ENCODE results near the gene SLC8A3.

The SLC8A3 gene

DNA sequence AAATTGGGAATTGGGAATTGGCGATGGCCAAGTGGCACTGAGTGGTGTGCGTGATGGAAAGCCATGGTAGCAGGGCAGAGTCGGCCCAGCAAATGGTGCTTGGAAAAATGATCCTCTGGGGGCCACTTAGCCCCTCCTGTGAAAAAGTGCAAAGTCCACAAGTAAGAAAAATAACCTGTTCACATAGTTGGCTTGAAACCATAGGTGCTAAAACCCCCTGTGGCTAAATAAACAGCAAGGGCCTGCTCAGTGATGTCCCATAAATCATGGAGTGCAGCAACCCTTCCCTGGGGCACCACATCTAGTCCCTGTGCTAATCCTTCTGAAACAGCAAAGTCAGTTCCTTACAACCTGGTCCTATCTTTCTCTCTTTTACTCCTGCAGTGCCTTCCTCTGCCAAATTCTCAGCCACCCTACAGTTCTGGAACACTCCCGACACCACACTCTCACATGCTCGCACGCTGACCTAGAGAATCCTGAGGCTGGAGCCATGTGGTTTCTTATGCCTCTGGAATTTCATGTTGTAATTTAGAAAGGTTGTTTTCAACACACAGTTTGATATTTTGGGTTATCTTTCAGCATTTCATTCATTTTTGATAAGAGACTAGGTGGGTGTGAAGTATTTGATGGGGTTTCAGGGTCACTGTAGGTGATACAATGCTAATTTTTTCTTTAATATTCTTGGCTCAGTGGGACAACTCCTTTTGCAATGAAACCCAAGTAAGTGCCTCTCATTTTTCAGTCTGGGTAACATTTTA, 186.0 kb downstream of the SLC8A3 start:
- no peak for DNase-seq (ENCODE audit: low read depth in 3 of 3, low spot score in 1 of 3)

DNA sequence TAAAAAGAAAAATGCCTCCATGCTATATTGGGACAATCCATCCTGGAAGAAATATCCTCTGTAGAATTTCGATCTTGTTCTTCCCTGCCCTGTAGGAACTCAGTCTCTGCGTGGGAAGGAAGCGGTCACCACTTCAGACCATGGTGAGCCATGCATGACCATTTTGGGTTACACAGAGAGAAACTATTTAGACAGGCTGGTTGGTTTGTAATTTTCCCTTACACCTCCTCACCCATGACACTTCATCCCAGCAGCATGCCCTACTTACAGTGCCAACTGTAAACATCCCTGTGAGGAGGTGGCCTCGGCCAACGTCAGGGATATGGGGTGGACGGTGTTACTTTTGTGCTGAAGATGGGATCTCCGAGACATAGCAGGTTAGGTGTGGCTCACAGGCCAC, 188.2 kb downstream of the SLC8A3 start:
- DNase-seq (ENCODE audit: low read depth in 3 of 3, low spot score in 1 of 3), result no peak

- DNase-seq (ENCODE audit: low read depth in 3 of 3, low spot score in 1 of 3), result no peak
These were observed 189.5 kb downstream of the SLC8A3 start for GRCh38 chr14:69999261-69999674.

DNA sequence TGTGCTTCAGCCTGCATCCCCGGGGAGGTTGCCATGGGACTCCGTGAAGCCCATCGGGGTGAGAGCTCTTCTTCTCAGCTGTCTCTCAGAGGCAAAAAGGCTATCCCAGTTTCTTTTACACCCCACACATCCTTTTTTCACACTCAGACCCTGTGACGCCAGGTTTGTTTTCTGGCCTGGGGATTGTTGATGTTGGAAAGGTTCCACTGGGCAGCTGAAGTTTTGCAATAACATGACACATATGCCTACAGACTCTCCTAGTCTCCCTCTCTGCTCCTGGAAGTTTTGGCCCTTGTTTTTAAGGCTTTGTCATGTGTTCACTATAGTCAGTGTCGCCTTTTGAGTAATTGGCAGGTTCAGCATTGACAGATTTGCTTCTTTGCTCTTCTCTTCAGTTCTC, 190.9 kb downstream of the SLC8A3 start:
- no peak for DNase-seq (ENCODE audit: low read depth in 3 of 3, low spot score in 1 of 3)

- no peak for DNase-seq (ENCODE audit: low read depth in 3 of 3, low spot score in 1 of 3)
These were observed 192.5 kb downstream of the SLC8A3 start for GRCh38 chr14:69996216-69996615.
